Ovary (tissue), 9 donors: ENCODE measurements around the gene CYP4F22. TPM values are rescaled to one million over a fixed set of nuclear protein-coding genes. Genes with fewer than 3 reads are reported as not detected.

Source experiments
- DNase-seq, 5 donors: peaks; one replicate each; pipeline ENCODE4 v3.0.0-alpha.2; 2019 to 2020
- H3K27ac ChIP-seq, 2 donors: fragments of 200-600 bp; one replicate each; pipeline versions ENCODE4 v1.5.1 to v1.8.0; 2019 to 2022
- H3K27me3 ChIP-seq: fragments of 200-600 bp; one replicate; pipeline ENCODE4 v1.8.0; 2022
- H3K36me3 ChIP-seq: fragments of 200-600 bp; sonication (generic); one replicate; pipeline ENCODE4 v1.5.1; 2019
- H3K4me1 ChIP-seq: one replicate; pipeline ENCODE4 v1.8.1; 2013; ENCODE audit warnings: mild to moderate bottlenecking, moderate library complexity; ENCODE audit not compliant: insufficient read depth
- H3K4me3 ChIP-seq: fragments of 200-600 bp; sonication (generic); one replicate; pipeline ENCODE4 v1.5.1; 2017
- H3K9me3 ChIP-seq, 2 donors: fragments of 200-600 bp in 1 of 2; sonication (generic) in 1 of 2; one replicate each; pipeline versions ENCODE4 v1.5.1 to v1.8.1; 2013 to 2019; ENCODE audit warnings: mild to moderate bottlenecking in 1 of 2, moderate library complexity in 1 of 2
- CTCF ChIP-seq, 3 donors: fragments of 450-650 bp in 2 of 3; fragments of 200-600 bp in 1 of 3; IDR thresholded peaks; one replicate each; pipeline versions ENCODE4 v1.5.1 to v1.8.0; 2016 to 2022; ENCODE audit warnings: antibody characterized with exemption in 3 of 3, mild to moderate bottlenecking in 1 of 3
- EP300 ChIP-seq: sonication (generic); formaldehyde crosslinking; IDR thresholded peaks from one replicate; pipeline ENCODE4 v1.6.1; 2017; ENCODE audit warnings: antibody characterized with exemption
- POLR2A ChIP-seq: fragments of 450-650 bp; IDR thresholded peaks from one replicate; pipeline ENCODE4 v1.6.1; 2017; ENCODE audit warnings: antibody characterized with exemption, mild to moderate bottlenecking, moderate library complexity
- WGBS, 3 donors: extraction: QIAGEN DNeasy Blood & Tissue Kit in 1 of 3; methylation state at CpG; one replicate each; pipeline versions ENCODE4 v1.1.5 to v1.1.7; 2013 to 2017; 5-methylcytosine and 5-hydroxymethylcytosine counted together
- intact Hi-C, 4 donors: fragments of 100-400 bp; cut with DNase I; formaldehyde crosslinking; loops; one replicate each; pipeline versions ENCODE4 v1.11.0 to v1.15.1; 2022 to 2023
- polyA plus RNA-seq, 2 donors: library from polyadenylated mRNA; stranded (reverse); fragments of 200-250 nt in 1 of 2; fragments of 350-450 nt in 1 of 2; fragmentation: Illumina TruSeq in 1 of 2; extraction: RNeasy Lipid Tissue Mini Kit (QIAGEN cat#74804) in 1 of 2; gene quantifications; one replicate each; pipeline ENCODE4 v1.2.3, GENCODE V29; 2013 to 2014
- total RNA-seq, 7 donors: library from RNA; depleted of rRNA in 2 of 7; stranded (reverse); fragments of >200 nt in 2 of 7; fragmentation: NEBNext Ultra II Directional in 3 of 7; extraction: Animal tissue kit (Norgen Biotek cat#: 25700) in 3 of 7; gene quantifications; one replicate each; pipeline versions ENCODE4 v1.1.0 to v1.2.4, GENCODE V29; 2016 to 2023
- donor health status: DM: no; HTN: no; CAD: no; lungs with moderate emphysema.
- donor health status: DM: no; HTN: no; CAD: no.
- donor health status: Bipolar disorder and iron deficiency.
- donor health status: DM: yes; HTN: yes; CAD: no.
- donor health status: DM: no; HTN: no; CAD: no.
- donor health status: DM: yes; HTN: yes; CAD: no.

CYP4F22 gene
- total and polyA plus RNA-seq, 9 donors: 0.08 to 0.13 (median 0.13) TPM; not detected in 6

- Histone ChIP-seq H3K9me3 (no peaks in the 10 kb centered on the region), H3K4me3 (no peak overlapping the region), H3K27ac (no peak overlapping the region), H3K27me3 (no peaks in the 10 kb centered on the region), H3K36me3 (no peaks in the 10 kb centered on the region), H3K4me1 (no peaks in the 10 kb centered on the region)
- intact Hi-C loops: no loop called here
- no peak for DNase-seq
- WGBS, 3 donors: 54 to 71% (median 68%) methylated on average over 6 of the region's 6 CpGs
- no peak for TF ChIP-seq POLR2A
- TF ChIP-seq CTCF (IDR thresholded peaks at IDR 0.05): no peak
- no peak for TF ChIP-seq EP300
These were observed 67.1 kb downstream of the CYP4F22 start for GRCh38 chr19:15575406-15575805.

- TF ChIP-seq EP300 (no peak), CTCF (IDR thresholded peaks at IDR 0.05) (no peak), POLR2A (no peak)
- Histone ChIP-seq H3K36me3 (no peaks in the 10 kb centered on the region), H3K9me3 (no peaks in the 10 kb centered on the region), H3K4me3 (no peak overlapping the region), H3K27me3 (no peaks in the 10 kb centered on the region), H3K27ac (no peak overlapping the region), H3K4me1 (no peaks in the 10 kb centered on the region)
- no peak for DNase-seq
- WGBS, 3 donors: 78 to 81% (median 79%) methylated on average over 12 of the region's 12 CpGs
- intact Hi-C loops: no loop called here
These were observed 68.3 kb downstream of the CYP4F22 start for GRCh38 chr19:15576526-15577156.

GRCh38 chr19:15577184-15577771 is 69.0 kb downstream of the CYP4F22 start:
- no peak for DNase-seq

GRCh38 chr19:15583346-15583745 is 75.0 kb downstream of the CYP4F22 start:
- Histone ChIP-seq H3K27ac (no peak overlapping the region), H3K36me3 (no peaks in the 10 kb centered on the region), H3K4me1 (no peaks in the 10 kb centered on the region), H3K9me3 (no peaks in the 10 kb centered on the region), H3K27me3 (no peaks in the 10 kb centered on the region), H3K4me3 (no peak overlapping the region)
- TF ChIP-seq EP300: no peak
- WGBS, 3 donors: 73 to 80% (median 74%) methylated on average over 9 to 12 of the region's 12 CpGs
- intact Hi-C loops: no loop called here
- no peak for DNase-seq

More at GRCh38 chr19:15577184-15577771, 69.0 kb downstream of the CYP4F22 start:
- Histone ChIP-seq H3K27ac (no peak overlapping the region), H3K9me3 (no peaks in the 10 kb centered on the region), H3K4me1 (no peaks in the 10 kb centered on the region), H3K27me3 (no peaks in the 10 kb centered on the region), H3K4me3 (no peak overlapping the region), H3K36me3 (no peaks in the 10 kb centered on the region)
- intact Hi-C loops: no loop called here
- TF ChIP-seq POLR2A (no peak), EP300 (no peak), CTCF (IDR thresholded peaks at IDR 0.05) (no peak)
- 68 to 77% (median 77%) methylated on average over 6 of the region's 6 CpGs for WGBS, 3 donors

GRCh38 chr19:15584095-15584494 is 75.8 kb downstream of the CYP4F22 start:
- no peaks in the 10 kb centered on the region for H3K4me1 ChIP-seq
- TF ChIP-seq POLR2A (no peak), CTCF (IDR thresholded peaks at IDR 0.05) (no peak), EP300 (no peak)
- H3K9me3 ChIP-seq: no peaks in the 10 kb centered on the region
- no peak overlapping the region for H3K4me3 ChIP-seq
- 30 to 39% (median 35%) methylated on average over 10 of the region's 10 CpGs for WGBS, 3 donors
- H3K27ac ChIP-seq: no peak overlapping the region
- DNase-seq: no peak
- intact Hi-C loops: no loop called here
- no peaks in the 10 kb centered on the region for H3K27me3 ChIP-seq
- no peaks in the 10 kb centered on the region for H3K36me3 ChIP-seq
